ENCODE data around the gene ZSWIM8.
"Not testable (repeated sequence)": the region's sequence is repeated elsewhere in the genome, so short reads cannot be mapped to it uniquely, and the experiment has no call there.

ZSWIM8 gene

DNA sequence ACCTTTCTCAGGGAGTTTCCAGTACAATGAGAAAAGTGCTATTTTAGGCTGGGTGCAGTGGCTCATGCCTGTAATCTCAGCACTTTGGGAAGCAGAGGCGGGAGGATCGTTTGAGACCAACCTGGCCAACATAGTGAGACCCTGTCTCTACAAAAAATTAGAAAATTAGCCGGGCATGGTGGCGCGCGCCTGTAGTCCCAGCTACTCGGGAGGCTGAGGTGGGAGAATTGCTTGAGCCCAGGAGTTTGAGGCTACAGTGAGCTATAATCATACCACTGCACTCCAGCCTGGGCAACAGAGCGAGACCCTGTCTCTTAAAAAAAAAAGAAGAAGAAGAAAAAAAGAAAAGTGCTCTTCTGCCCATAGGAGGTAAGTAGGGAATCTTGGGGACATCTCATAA is 10.6 kb downstream of the ZSWIM8 start:
- DNase-seq: not testable (repeated sequence)

GRCh38 chr10:73796766-73797165 is 11.4 kb downstream of the ZSWIM8 start:
- no peak for DNase-seq

- no peak for DNase-seq
These were observed 12.1 kb downstream of the ZSWIM8 start for GRCh38 chr10:73797324-73798025.

- DNase-seq: no peak
These were observed 12.7 kb downstream of the ZSWIM8 start for GRCh38 chr10:73798087-73798486.

GRCh38 chr10:73798927-73799560 is 13.6 kb downstream of the ZSWIM8 start:
- DNase-seq: no peak

DNA sequence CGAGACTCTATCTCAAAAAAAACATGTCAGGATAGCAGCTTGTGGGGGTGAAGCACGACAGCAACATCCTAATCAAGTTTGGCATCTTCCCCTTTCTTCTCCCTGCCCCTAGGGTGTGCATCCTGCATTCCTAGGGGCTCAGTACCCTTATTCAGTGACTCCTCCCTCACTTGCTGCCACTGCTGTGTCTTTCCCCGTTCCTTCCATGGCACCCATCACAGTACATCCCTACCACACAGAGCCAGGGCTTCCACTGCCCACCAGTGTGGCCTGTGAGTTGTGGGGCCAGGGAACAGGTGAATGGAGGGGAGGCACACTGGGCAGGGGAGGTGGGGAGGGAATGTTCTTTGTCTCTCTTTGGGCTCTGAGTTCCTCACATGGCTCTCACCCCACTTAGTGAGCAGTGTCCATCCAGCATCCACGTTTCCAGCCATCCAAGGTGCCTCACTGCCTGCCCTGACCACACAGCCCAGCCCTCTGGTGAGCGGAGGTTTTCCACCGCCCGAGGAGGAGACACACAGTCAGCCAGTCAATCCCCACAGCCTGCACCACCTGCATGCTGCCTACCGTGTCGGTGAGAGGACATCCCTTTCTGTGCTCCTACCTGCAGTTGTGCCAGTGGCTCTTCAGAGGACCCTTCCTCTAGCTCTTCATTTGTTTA is 14.6 kb downstream of the ZSWIM8 start:
- peak in 1 of 2 experiments; percentile 22 for DNase-seq

DNA sequence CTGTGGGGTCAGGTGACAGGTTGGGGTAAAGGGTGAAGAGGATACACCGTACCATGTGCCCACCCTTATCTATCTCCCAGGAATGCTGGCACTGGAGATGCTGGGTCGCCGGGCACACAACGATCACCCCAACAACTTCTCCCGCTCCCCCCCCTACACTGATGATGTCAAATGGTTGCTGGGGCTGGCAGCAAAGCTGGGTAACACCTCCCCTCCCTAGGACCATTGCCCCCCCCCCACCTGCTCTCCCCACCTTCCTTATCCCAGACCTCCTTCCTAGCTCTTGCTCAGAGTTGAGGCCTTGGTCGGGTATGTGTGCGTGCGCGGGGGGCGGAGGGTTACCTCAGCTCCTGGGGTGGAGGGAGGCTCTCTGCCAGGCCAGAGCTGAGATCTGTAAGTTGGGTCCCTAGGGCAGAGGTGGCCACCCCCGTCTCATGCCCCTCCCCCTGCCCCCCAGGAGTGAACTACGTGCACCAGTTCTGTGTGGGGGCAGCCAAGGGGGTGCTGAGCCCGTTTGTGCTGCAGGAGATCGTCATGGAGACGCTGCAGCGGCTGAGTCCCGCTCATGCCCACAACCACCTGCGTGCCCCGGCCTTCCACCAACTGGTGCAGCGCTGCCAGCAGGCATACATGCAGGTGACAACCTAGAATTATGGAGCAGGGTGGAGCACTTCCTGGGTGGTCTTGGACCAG is 15.3 kb downstream of the ZSWIM8 start:
- no peak for DNase-seq

GRCh38 chr10:73801253-73801590 is 15.8 kb downstream of the ZSWIM8 start:
- no peak for DNase-seq

GRCh38 chr10:73802276-73802991 is 17.0 kb downstream of the ZSWIM8 start:
- DNase-seq: no peak

GRCh38 chr10:73803680-73804286 is 18.4 kb downstream of the ZSWIM8 start:
- DNase-seq: peak in 1 of 2 experiments; percentile 16

GRCh38 chr10:73806176-73806950 is 21.0 kb downstream of the ZSWIM8 start:
- no peak for DNase-seq

DNA sequence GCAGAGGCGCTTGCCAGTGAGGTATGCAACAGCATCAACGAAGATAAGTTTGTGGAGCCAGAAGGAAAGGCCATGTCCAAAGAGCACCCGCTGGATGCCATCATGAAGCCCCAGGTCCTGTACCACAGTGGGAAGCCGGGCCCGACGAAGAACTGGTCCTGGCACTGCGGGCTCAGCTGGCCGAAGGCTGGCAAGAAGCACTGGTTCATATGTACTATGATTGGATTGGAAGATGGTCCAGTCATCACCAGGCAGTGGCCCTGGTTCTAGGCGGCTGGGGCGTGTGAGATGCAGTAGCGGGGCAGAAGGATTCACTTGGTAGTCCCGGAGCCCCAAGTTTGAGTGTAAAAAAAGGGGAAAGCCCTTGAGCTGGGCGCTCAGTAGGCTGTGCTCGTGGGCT is 22.1 kb downstream of the ZSWIM8 start:
- no peak for DNase-seq

DNA sequence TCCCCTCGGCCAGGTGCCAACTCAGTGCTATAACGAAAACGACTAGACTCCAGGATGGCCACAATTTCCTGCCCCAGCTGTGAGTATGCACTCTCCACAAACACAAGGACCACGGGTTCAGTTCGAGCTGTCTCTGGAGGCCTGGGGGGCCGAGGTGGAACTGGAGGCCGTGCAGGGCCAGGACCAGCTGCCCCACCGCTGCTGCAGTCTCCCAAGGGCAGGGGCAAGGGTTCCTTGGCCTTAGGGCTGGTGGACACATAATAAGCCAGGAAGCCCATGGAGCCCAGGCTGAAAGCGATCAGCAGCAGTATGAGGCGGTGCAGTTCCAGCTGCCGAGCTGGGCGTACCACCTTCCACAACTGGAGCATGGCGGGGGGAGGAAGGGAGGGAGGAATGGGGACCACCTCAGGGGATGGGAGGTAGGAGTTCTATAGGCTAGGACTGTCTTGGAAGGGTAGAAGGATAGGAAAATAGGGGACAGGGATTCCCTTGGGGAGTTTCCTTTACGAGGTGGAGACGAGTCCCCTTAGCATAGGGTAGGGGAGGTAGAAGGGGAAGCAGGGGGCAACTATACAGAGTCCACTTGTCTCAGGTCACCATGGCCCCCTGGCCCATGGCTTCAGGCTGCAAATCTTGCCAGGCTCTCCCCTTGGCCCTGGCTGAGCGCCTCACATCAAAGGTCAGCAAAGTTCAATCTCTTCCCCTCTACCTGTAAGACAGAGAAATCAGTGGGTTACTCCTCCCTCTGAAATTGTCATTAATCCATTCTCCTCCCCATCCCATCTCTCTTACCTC is 22.8 kb downstream of the ZSWIM8 start:
- DNase-seq: no peak

DNA sequence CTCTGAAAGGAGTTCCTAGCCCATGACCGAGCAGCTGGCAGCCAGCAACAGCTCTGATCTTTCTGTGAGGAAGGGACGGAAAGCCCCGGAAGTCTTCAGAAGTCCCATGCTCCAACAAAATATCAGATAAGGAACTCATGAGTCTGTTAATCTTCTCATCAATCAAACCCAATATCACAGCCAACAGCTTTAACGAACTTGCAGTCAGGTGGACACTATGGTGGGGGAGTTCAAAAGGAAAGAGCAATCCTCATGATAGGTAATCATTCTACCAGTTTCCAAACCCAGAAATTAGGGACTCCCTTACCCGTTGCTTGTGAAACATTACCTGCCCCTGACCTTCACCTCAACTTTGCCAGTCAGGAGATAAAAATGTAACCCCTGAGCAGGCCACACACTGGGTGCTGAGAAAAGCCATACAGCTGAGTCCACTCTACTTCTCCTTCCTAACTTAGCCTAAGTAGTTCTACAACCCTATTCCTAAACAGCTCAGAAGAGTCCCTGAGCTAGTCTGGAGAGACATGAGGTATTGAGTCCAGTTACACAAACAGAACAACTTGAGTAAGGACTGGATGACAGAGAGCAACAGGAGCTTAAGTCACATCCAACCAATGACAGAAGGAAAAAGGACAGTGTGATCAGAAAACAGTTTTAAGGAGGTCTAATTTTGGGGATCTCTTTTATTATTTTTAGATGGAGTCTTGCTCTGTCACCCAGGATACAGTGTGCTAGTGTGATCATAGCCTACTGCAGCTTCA is 23.8 kb downstream of the ZSWIM8 start:
- no peak for DNase-seq

GRCh38 chr10:73810358-73810734 is 24.9 kb downstream of the ZSWIM8 start:
- DNase-seq: no peak

DNA sequence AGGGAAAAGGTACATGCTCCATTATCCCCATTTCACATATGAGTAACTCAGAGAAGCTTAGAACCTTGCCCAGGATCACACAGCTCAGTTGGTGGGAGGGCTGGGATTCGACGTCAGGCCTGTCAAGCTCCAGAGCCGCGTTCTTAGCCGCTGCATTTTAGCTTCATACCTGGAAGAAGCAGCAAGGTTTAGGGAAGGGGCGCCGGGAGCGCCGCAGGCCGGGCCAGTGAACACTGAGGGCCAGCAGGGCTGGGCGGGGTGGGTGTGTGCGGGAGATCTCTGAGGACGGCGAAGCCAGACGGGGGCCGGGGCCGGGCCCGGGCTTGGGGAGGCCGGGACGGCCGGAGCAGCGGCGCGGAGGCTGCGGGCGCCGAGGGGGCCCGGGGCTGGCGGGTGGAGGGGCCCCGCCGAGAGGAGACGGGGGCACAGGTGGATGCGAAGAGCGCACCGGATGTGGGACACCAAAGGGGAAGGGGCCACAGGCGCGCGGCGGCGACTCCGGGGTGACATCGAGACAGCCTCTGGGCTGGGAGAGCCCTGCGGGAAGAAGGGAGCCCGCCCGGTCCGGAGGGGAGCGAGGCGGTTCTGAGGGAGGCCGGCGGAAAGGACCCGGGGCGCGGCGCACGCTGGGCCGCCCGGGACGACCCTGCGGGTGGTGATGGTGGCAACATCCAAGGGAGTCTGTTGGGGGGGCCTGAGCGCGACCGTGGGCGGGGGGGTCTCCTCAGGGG is 25.5 kb downstream of the ZSWIM8 start:
- DNase-seq: peak; percentile 41 to 43

GRCh38 chr10:73812657-73813056 is 27.3 kb downstream of the ZSWIM8 start:
- DNase-seq: no peak

- DNase-seq: no peak
These were observed 27.9 kb downstream of the ZSWIM8 start for GRCh38 chr10:73813333-73813732.

DNA sequence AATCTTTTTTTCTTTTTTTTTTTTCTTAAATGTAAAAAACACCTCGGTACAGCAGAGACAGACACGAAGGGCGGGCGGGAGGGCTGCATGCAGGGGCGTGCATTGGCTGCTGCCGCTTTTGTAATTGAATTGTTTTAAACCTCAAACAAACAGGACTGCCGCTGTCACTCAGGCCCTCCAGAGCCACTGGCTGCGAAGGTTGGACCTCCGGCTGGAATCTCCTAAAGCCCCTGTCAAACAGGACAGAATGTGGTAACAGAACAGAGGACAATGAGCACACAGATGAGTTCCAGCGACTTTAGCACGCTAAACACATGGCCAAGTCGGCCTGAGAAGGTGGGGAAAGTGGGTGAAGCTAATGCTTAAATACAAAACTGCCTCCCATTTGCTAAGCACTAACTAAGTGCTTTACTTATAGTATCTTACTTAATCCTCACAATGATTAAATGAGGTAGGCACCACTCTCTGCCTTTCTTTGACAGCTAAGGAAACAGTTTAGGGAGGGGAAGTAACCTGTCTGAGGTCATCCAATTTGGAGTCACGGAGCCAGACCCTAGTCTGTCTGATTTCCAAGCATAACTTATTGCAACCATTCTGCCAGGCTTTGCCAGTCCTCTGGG is 29.0 kb downstream of the ZSWIM8 start:
- no peak for DNase-seq
